ENCODE data around the gene FREM3. TPM values are rescaled to one million over a fixed set of nuclear protein-coding genes. Genes with fewer than 3 reads are reported as not detected.
A peak's percentile ranks its signal among the peaks of the same experiment; 100 is the strongest.

The FREM3 gene
- total RNA-seq, 1 donor from 2014 or later, result not detected

DNA sequence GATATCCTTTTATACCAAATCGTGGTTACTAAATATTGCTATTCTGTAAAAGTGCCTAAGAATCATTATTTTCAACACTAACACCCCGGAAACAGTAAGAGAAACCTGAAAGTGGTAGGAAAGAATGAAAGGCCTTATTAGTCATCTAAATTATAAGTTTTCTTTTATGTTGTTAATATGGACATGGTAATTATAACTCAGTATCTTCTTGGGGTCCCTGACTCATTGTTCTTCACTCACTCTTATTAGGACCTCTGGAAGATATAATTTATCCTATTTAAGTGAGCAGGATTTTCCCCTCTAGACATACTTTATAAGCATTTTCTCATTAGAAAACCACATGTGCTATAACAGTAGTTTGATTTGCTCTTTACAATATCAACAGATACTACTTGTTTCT, 136.0 kb downstream of the FREM3 start:
- TF ChIP-seq, protein P1, sequence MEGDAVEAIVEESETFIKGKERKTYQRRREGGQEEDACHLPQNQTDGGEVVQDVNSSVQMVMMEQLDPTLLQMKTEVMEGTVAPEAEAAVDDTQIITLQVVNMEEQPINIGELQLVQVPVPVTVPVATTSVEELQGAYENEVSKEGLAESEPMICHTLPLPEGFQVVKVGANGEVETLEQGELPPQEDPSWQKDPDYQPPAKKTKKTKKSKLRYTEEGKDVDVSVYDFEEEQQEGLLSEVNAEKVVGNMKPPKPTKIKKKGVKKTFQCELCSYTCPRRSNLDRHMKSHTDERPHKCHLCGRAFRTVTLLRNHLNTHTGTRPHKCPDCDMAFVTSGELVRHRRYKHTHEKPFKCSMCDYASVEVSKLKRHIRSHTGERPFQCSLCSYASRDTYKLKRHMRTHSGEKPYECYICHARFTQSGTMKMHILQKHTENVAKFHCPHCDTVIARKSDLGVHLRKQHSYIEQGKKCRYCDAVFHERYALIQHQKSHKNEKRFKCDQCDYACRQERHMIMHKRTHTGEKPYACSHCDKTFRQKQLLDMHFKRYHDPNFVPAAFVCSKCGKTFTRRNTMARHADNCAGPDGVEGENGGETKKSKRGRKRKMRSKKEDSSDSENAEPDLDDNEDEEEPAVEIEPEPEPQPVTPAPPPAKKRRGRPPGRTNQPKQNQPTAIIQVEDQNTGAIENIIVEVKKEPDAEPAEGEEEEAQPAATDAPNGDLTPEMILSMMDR (IDR thresholded peaks at IDR 0.05; ENCODE audit: insufficient read depth, low read length, severe bottlenecking), result no peak
- no peak for DNase-seq (ENCODE audit: low read depth)
- no peak for FAIRE-seq
- Histone ChIP-seq H3K36me3 (ENCODE audit: control insufficient read depth, insufficient read depth, low read length) (no peaks in the 10 kb centered on the region), H3K27me3 (ENCODE audit: control insufficient read depth, insufficient read depth, low read length) (no peaks in the 10 kb centered on the region), H3K4me3 (ENCODE audit: low read depth, low read length) (no peak overlapping the region)

- FAIRE-seq (no peak), DNase-seq (ENCODE audit: low read depth) (no peak)
- Histone ChIP-seq H3K36me3 (ENCODE audit: control insufficient read depth, insufficient read depth, low read length) (no peaks in the 10 kb centered on the region), H3K27me3 (ENCODE audit: control insufficient read depth, insufficient read depth, low read length) (no peaks in the 10 kb centered on the region), H3K4me3 (ENCODE audit: low read depth, low read length) (peak overlapping the region; percentile 41)
- TF ChIP-seq, protein P1 (IDR thresholded peaks at IDR 0.05; ENCODE audit: insufficient read depth, low read length, severe bottlenecking), result no peak
Measured at GRCh38 chr4:143559757-143560147, 140.7 kb downstream of the FREM3 start.

GRCh38 chr4:143558823-143559756, 141.4 kb downstream of the FREM3 start:
- Histone ChIP-seq H3K27me3 (ENCODE audit: control insufficient read depth, insufficient read depth, low read length) (no peaks in the 10 kb centered on the region), H3K36me3 (ENCODE audit: control insufficient read depth, insufficient read depth, low read length) (no peaks in the 10 kb centered on the region), H3K4me3 (ENCODE audit: low read depth, low read length) (peak overlapping the region; percentile 41)
- DNase-seq (ENCODE audit: low read depth) (peak; percentile 74), FAIRE-seq (no peak)
- TF ChIP-seq, protein P1 (IDR thresholded peaks at IDR 0.05; ENCODE audit: insufficient read depth, low read length, severe bottlenecking), result peak; percentile 69

- TF ChIP-seq, protein P1 (IDR thresholded peaks at IDR 0.05; ENCODE audit: insufficient read depth, low read length, severe bottlenecking), result no peak
- Histone ChIP-seq H3K27me3 (ENCODE audit: control insufficient read depth, insufficient read depth, low read length) (no peaks in the 10 kb centered on the region), H3K36me3 (ENCODE audit: control insufficient read depth, insufficient read depth, low read length) (no peaks in the 10 kb centered on the region), H3K4me3 (ENCODE audit: low read depth, low read length) (no peak overlapping the region)
- DNase-seq (ENCODE audit: low read depth) (no peak), FAIRE-seq (no peak)
Measured at GRCh38 chr4:143558286-143558685, 142.2 kb downstream of the FREM3 start.

GRCh38 chr4:143555676-143556075, 144.8 kb downstream of the FREM3 start:
- FAIRE-seq (no peak), DNase-seq (ENCODE audit: low read depth) (peak; percentile 73)
- H3K4me3 ChIP-seq (ENCODE audit: low read depth, low read length), result no peak overlapping the region
- TF ChIP-seq, protein P1 (IDR thresholded peaks at IDR 0.05; ENCODE audit: insufficient read depth, low read length, severe bottlenecking), result no peak
- no peaks in the 10 kb centered on the region for H3K36me3 ChIP-seq (ENCODE audit: control insufficient read depth, insufficient read depth, low read length)
- H3K27me3 ChIP-seq (ENCODE audit: control insufficient read depth, insufficient read depth, low read length), result no peaks in the 10 kb centered on the region

Measured in bronchial epithelial cell (primary cell).